Spleen (tissue), 11 donors: Measurements from ENCODE around the gene KIAA1217. TPM values are rescaled to one million over a fixed set of nuclear protein-coding genes. Genes with fewer than 3 reads are reported as not detected.
"Not testable (repeated sequence)": the region's sequence is repeated elsewhere in the genome, so short reads cannot be mapped to it uniquely, and the experiment has no call there.

ENCODE experiments used
- DNase-seq: peaks from one replicate; pipeline ENCODE4 v3.0.0-alpha.2; 2020
- H3K27ac ChIP-seq, 8 donors: fragments of 200-600 bp; sonication (generic) in 7 of 8; 1 replicate in 4 of 8; 2 replicates in 4 of 8; pipeline versions ENCODE4 v1.5.0 to v1.8.0; 2016 to 2021; ENCODE audit warnings: inconsistent platforms in 4 of 8, mild to moderate bottlenecking in 4 of 8, moderate library complexity in 1 of 8
- H3K27me3 ChIP-seq, 7 donors: fragments of 200-600 bp; sonication (generic) in 6 of 7; replicated peaks in 1 of 7; 1 replicate in 4 of 7; 2 replicates in 3 of 7; pipeline versions ENCODE4 v1.5.0 to v1.8.0; 2016 to 2021; ENCODE audit warnings: inconsistent platforms in 3 of 7, mild to moderate bottlenecking in 1 of 7
- H3K36me3 ChIP-seq, 6 donors: fragments of 200-600 bp; sonication (generic) in 5 of 6; 1 replicate in 4 of 6; 2 replicates in 2 of 6; pipeline versions ENCODE4 v1.5.0 to v1.8.0; 2016 to 2021; ENCODE audit warnings: inconsistent platforms in 2 of 6
- H3K4me1 ChIP-seq, 6 donors: fragments of 200-600 bp; sonication (generic) in 5 of 6; 1 replicate in 3 of 6; 2 replicates in 3 of 6; pipeline versions ENCODE4 v1.5.0 to v1.8.0; 2016 to 2021; ENCODE audit warnings: inconsistent platforms in 3 of 6
- H3K4me3 ChIP-seq, 8 donors: fragments of 200-600 bp; sonication (generic) in 7 of 8; 1 replicate in 4 of 8; 2 replicates in 4 of 8; pipeline versions ENCODE4 v1.5.0 to v1.8.0; 2016 to 2021; ENCODE audit warnings: inconsistent platforms in 4 of 8, mild to moderate bottlenecking in 4 of 8, moderate library complexity in 2 of 8
- H3K9me3 ChIP-seq, 8 donors: fragments of 200-600 bp; sonication (generic) in 7 of 8; 1 replicate in 4 of 8; 2 replicates in 4 of 8; pipeline versions ENCODE4 v1.5.0 to v1.8.0; 2016 to 2021; ENCODE audit warnings: inconsistent platforms in 4 of 8
- POLR2A ChIP-seq, 3 donors: fragments of 450-650 bp; IDR thresholded peaks; one replicate each; pipeline ENCODE4 v1.5.1; 2017; ENCODE audit warnings: antibody characterized with exemption in 3 of 3, mild to moderate bottlenecking in 1 of 3
- POLR2AphosphoS5 ChIP-seq, 3 donors: sonication (generic); formaldehyde crosslinking; IDR thresholded peaks; one replicate each; pipeline ENCODE4 v1.5.1; 2017; ENCODE audit warnings: antibody characterized with exemption in 3 of 3
- WGBS, 5 donors: extraction: QIAGEN DNeasy Blood & Tissue Kit in 3 of 5; methylation state at CpG; one replicate each; pipeline versions ENCODE4 v1.1.5 to v1.1.7; 2013 to 2018; 5-methylcytosine and 5-hydroxymethylcytosine counted together
- intact Hi-C: fragments of 100-400 bp; cut with DNase I; formaldehyde crosslinking; loops from one replicate; pipeline ENCODE4 v1.15.0; 2023; ENCODE audit warnings: low total_unique reads
- polyA plus RNA-seq, 3 donors: library from polyadenylated mRNA; stranded (reverse); fragments of 200-250 nt; gene quantifications; one replicate each; pipeline ENCODE4 v1.2.1, GENCODE V29; 2013
- total RNA-seq, 7 donors: library from RNA; depleted of rRNA in 3 of 7; stranded (reverse); fragments of >200 nt in 3 of 7; fragmentation: NEBNext Ultra II Directional in 4 of 7; extraction: Animal tissue kit (Norgen Biotek cat#: 25700) in 4 of 7; gene quantifications; one replicate each; pipeline versions ENCODE4 v1.1.0 to v1.2.1, GENCODE V29; 2016 to 2021
- TF ChIP-seq, protein P1 (sequence below), 11 experiments: fragments of 200-600 bp in 7 of 11; fragments of 450-650 bp in 4 of 11; sonication (generic) in 4 of 11; IDR thresholded peaks in 8 of 11; conservative IDR thresholded peaks in 3 of 11; 1 replicate in 7 of 11; 2 replicates in 4 of 11; pipeline versions ENCODE4 v1.4.0 to v1.8.0; 2016 to 2021; ENCODE audit warnings: antibody characterized with exemption in 11 of 11, inconsistent platforms in 4 of 11, mild to moderate bottlenecking in 1 of 11
- donor health status: healthy with polysubstance abuse.
- donor health status: DM: no; HTN: no; CAD: no; lungs with moderate emphysema.
- donor health status: DM: no; HTN: no; CAD: no.
- donor health status: Bipolar disorder and iron deficiency.
- donor health status: healthy.
- donor health status: DM: no; HTN: no; CAD: no.
- donor health status: DM: yes; HTN: yes; CAD: no.

The KIAA1217 gene
- total and polyA plus RNA-seq, 10 donors: 2.2 to 40.7 (median 21.4) TPM

DNA sequence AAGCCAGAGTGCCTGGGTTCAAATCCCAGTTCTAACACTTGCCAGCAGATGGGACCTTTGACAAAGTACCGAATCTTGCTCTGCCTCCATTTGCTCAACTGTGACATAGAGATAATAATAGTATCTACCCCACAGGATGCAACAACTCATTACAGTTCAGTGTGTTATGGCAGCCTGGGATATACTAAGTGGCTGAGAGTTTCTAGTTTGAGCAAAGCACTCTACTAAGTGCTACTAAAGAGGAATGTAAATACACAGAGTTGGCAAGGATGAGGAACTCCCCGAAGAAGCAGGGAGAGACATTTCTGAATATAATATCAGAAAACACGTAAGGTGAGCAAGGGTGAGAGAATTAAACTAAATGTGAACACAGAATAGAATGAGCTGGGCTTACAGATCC lies 271.5 kb downstream of the KIAA1217 start:
- intact Hi-C loops: no loop called here
- no peak overlapping the region for H3K27ac ChIP-seq
- TF ChIP-seq POLR2AphosphoS5 (IDR thresholded peaks at IDR 0.05) (no peak), POLR2A (IDR thresholded peaks at IDR 0.05) (no peak)
- TF ChIP-seq, protein P1, sequence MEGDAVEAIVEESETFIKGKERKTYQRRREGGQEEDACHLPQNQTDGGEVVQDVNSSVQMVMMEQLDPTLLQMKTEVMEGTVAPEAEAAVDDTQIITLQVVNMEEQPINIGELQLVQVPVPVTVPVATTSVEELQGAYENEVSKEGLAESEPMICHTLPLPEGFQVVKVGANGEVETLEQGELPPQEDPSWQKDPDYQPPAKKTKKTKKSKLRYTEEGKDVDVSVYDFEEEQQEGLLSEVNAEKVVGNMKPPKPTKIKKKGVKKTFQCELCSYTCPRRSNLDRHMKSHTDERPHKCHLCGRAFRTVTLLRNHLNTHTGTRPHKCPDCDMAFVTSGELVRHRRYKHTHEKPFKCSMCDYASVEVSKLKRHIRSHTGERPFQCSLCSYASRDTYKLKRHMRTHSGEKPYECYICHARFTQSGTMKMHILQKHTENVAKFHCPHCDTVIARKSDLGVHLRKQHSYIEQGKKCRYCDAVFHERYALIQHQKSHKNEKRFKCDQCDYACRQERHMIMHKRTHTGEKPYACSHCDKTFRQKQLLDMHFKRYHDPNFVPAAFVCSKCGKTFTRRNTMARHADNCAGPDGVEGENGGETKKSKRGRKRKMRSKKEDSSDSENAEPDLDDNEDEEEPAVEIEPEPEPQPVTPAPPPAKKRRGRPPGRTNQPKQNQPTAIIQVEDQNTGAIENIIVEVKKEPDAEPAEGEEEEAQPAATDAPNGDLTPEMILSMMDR (IDR thresholded peaks at IDR 0.05 in 8 of 11, conservative IDR thresholded peaks at IDR 0.05 in 3 of 11): no peak
- H3K27me3 ChIP-seq: no peaks in the 10 kb centered on the region
- no peak overlapping the region for H3K4me3 ChIP-seq
- H3K9me3 ChIP-seq: peaks cover 0 to 10% (median 0%) of the 10 kb centered on the region in 8 donors
- peaks cover 0 to 6% (median 0%) of the 10 kb centered on the region in 6 donors for H3K4me1 ChIP-seq
- no peak for DNase-seq
- WGBS, 5 donors: 84 to 86% (median 86%) methylated on average over 3 of the region's 3 CpGs
- H3K36me3 ChIP-seq: no peaks in the 10 kb centered on the region

DNA sequence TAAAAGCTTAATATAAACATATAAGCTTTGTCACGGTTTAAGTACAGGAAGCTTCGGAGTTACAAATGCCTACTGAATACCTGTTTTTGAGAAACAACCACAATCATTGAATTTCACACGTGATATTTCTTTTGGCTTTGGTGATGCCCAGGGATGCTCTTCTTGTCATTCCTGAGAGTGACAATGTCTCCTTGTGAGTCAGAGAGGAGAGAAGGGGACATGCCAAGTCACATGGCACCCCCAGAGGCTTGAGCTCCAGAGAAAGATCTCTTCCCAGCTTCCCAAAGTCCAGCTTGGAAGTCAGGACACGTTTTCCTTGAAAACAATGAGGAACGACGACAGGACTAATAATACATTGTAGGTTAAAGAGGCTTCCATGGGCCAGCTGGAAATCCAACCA lies 272.3 kb downstream of the KIAA1217 start:
- Histone ChIP-seq H3K27ac (no peak overlapping the region), H3K4me3 (no peak overlapping the region), H3K9me3 (peaks cover 0 to 6% (median 0%) of the 10 kb centered on the region in 8 donors), H3K4me1 (peaks cover 0 to 6% (median 0%) of the 10 kb centered on the region in 6 donors), H3K27me3 (no peaks in the 10 kb centered on the region), H3K36me3 (no peaks in the 10 kb centered on the region)
- no peak for DNase-seq
- TF ChIP-seq, protein P1 (IDR thresholded peaks at IDR 0.05 in 8 of 11, conservative IDR thresholded peaks at IDR 0.05 in 3 of 11): no peak
- TF ChIP-seq POLR2AphosphoS5 (IDR thresholded peaks at IDR 0.05) (no peak), POLR2A (IDR thresholded peaks at IDR 0.05) (no peak)
- 81 to 91% (median 87%) methylated on average over 6 of the region's 6 CpGs for WGBS, 5 donors
- intact Hi-C loops: no loop called here

DNA sequence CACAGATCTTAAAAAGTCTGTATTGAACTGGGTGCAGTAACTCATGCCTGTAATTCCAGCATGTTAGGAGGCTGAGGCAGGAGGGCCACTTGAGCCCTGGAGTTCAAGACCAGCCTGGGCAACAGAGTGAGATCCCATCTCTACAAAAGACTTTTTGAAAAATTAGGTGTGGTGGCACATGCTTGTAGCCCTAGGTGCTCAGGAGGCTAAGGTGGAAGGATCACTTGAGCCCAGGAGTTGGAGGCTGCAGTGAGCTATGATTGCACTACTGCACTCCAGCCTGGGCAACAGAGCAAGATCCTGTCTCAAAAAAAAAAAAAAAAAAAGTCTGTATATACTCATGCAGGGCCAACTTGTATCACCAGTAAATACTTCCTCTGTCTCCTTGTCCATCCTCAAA lies 273.8 kb downstream of the KIAA1217 start:
- H3K9me3 ChIP-seq, H3K4me3 ChIP-seq, intact Hi-C loops, DNase-seq, H3K27me3 ChIP-seq, H3K27ac ChIP-seq, H3K4me1 ChIP-seq, H3K36me3 ChIP-seq: not testable (repeated sequence)

DNA sequence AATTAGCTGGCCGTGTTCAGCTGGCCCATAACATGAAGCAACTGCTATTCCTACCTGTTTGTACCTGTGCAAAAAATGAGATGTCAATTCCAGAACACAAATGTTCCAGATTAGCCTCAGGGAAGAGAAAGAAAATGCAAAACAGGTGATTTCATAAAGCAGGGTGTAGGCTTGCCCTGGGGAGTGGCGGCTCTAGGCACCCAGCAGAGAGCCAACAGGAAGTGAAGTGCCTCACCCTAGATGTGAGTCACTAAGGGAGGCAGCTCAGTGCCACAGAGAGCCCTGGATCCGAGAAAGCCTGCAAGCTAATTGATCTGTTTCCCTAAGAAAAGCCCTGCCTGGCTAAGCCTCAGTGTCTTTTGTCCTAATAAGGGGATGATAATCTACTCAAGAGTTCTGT lies 274.8 kb downstream of the KIAA1217 start:
- WGBS, 5 donors: 42 to 61% (median 53%) methylated on average over 3 of the region's 3 CpGs
- no peak for DNase-seq
- Histone ChIP-seq H3K27ac (no peak overlapping the region), H3K36me3 (no peaks in the 10 kb centered on the region), H3K9me3 (peaks cover 0 to 6% (median 0%) of the 10 kb centered on the region in 8 donors), H3K4me3 (no peak overlapping the region), H3K4me1 (peaks cover 0 to 6% (median 0%) of the 10 kb centered on the region in 6 donors), H3K27me3 (no peaks in the 10 kb centered on the region)
- intact Hi-C loops: no loop called here
- TF ChIP-seq POLR2A (IDR thresholded peaks at IDR 0.05) (no peak), POLR2AphosphoS5 (IDR thresholded peaks at IDR 0.05) (no peak)
- TF ChIP-seq, protein P1 (IDR thresholded peaks at IDR 0.05 in 8 of 11, conservative IDR thresholded peaks at IDR 0.05 in 3 of 11): no peak

DNA sequence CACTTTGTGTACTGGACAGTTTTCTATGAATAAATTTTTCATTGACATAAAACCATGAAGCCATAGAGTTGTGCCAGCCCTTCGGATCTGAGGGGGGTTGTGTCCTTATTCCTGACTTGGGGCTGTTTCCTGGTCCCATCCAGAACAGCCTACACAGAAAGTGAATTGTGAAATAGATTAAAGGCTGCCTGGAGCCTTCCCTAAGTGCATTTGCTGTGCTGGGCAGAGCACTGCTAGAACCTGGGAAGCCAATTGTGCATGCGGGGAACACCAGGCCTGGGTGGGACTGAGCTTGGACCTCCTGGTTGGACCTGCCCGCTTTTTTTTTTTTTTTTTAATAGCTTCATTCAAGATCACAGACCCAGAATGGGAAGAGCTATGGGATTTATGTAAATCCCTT lies 275.8 kb downstream of the KIAA1217 start:
- Histone ChIP-seq H3K4me1 (peaks cover 0 to 6% (median 0%) of the 10 kb centered on the region in 6 donors), H3K27ac (peak overlapping the region in 1 of 8 donors; percentile 17), H3K4me3 (no peak overlapping the region), H3K27me3 (no peaks in the 10 kb centered on the region), H3K36me3 (no peaks in the 10 kb centered on the region), H3K9me3 (peaks cover 0 to 2% (median 0%) of the 10 kb centered on the region in 8 donors)
- intact Hi-C loops: no loop called here
- TF ChIP-seq, protein P1 (IDR thresholded peaks at IDR 0.05 in 8 of 11, conservative IDR thresholded peaks at IDR 0.05 in 3 of 11): no peak
- no peak for TF ChIP-seq POLR2AphosphoS5 (IDR thresholded peaks at IDR 0.05)
- no peak for TF ChIP-seq POLR2A (IDR thresholded peaks at IDR 0.05)
- 76 to 95% (median 85%) methylated on average over 3 of the region's 3 CpGs for WGBS, 5 donors
- DNase-seq: no peak
